Lower leg skin (tissue), 3 donors: ENCODE measurements around the gene BTN2A1.

Source experiments
- POLR2A ChIP-seq, 2 donors: fragments of 450-650 bp; IDR thresholded peaks; one replicate each; pipeline ENCODE4 v1.6.1; 2016 to 2017; ENCODE audit warnings: antibody characterized with exemption in 2 of 2, mild to moderate bottlenecking in 1 of 2, moderate library complexity in 1 of 2
- TF ChIP-seq, protein P1 (sequence below), 3 donors: fragments of 450-650 bp; IDR thresholded peaks; one replicate each; pipeline ENCODE4 v1.5.1; 2016; ENCODE audit warnings: antibody characterized with exemption in 3 of 3, mild to moderate bottlenecking in 3 of 3, moderate library complexity in 2 of 3

GRCh38 chr6:26427451-26427809, 30.3 kb upstream of the BTN2A1 start:
- TF ChIP-seq, protein P1, sequence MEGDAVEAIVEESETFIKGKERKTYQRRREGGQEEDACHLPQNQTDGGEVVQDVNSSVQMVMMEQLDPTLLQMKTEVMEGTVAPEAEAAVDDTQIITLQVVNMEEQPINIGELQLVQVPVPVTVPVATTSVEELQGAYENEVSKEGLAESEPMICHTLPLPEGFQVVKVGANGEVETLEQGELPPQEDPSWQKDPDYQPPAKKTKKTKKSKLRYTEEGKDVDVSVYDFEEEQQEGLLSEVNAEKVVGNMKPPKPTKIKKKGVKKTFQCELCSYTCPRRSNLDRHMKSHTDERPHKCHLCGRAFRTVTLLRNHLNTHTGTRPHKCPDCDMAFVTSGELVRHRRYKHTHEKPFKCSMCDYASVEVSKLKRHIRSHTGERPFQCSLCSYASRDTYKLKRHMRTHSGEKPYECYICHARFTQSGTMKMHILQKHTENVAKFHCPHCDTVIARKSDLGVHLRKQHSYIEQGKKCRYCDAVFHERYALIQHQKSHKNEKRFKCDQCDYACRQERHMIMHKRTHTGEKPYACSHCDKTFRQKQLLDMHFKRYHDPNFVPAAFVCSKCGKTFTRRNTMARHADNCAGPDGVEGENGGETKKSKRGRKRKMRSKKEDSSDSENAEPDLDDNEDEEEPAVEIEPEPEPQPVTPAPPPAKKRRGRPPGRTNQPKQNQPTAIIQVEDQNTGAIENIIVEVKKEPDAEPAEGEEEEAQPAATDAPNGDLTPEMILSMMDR (IDR thresholded peaks at IDR 0.05) = no peak
- no peak for TF ChIP-seq POLR2A (IDR thresholded peaks at IDR 0.05)
